GM12873 (cell line): ENCODE results near the gene PITRM1.

Experiments
- TF ChIP-seq, protein P1 (sequence below): IDR thresholded peaks from 2 replicates; pipeline ENCODE4 v1.5.1; 2012; ENCODE audit warnings: low read depth, mild to moderate bottlenecking, moderate library complexity, low read length, control low read depth; ENCODE audit not compliant: insufficient read depth; ENCODE audit errors: missing control alignments

PITRM1 gene

DNA sequence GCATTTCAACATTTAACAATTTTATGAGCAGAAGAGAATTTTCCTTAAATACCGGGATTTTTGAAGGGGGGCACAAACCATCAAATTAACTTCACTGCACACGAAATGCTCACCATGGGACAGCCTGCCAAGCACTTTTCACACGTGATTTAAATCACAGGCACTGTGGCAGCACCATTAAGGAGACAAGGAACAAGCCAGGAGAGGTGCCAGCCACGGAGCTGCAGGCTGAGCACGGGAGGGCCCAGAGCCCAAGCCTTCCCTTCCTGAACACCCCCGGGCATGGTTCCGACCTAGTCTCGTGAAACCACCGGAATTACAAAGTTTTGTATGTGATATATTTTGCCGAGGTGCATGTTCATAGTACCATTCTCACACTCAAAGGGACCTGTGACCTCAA is 13.4 kb downstream of the PITRM1 start:
- TF ChIP-seq, protein P1, sequence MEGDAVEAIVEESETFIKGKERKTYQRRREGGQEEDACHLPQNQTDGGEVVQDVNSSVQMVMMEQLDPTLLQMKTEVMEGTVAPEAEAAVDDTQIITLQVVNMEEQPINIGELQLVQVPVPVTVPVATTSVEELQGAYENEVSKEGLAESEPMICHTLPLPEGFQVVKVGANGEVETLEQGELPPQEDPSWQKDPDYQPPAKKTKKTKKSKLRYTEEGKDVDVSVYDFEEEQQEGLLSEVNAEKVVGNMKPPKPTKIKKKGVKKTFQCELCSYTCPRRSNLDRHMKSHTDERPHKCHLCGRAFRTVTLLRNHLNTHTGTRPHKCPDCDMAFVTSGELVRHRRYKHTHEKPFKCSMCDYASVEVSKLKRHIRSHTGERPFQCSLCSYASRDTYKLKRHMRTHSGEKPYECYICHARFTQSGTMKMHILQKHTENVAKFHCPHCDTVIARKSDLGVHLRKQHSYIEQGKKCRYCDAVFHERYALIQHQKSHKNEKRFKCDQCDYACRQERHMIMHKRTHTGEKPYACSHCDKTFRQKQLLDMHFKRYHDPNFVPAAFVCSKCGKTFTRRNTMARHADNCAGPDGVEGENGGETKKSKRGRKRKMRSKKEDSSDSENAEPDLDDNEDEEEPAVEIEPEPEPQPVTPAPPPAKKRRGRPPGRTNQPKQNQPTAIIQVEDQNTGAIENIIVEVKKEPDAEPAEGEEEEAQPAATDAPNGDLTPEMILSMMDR, result no peak

DNA sequence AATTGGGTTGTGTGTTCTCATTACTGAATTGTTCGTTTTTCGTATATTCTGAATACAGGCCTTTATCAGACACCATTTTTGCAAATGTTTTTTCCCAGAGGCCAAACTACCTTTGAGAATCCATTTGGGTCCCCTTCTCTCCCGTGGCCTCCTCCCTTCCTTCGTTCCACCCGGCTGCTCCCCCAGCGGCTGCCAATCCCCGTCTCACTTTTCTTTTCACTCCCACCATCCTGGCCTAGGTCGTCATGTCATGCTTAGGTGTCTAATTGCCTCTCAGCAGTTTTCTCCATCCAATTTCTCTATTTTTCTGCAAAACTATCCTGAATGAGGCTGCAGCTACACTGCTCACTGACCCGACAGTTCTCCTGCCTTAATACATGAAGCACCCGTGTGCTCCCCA is 17.9 kb downstream of the PITRM1 start:
- TF ChIP-seq, protein P1, result no peak

DNA sequence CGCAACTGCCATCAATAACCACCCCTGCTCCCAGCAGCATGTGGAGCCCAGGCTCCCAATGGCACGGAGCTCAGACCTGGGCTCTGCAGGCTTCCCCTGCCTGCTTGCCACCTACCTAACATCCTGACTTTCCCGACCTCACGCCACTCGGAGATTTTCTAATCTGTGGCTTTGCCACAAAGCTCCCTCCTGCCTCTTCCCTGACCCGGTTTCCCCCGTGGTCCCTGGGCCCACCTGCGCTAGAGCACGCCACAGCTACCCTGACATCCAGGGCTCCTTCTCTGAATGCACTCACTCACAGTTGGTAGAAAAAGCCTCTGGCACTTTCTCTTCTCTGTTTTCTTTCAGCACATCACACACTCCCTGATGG is 20.0 kb downstream of the PITRM1 start:
- TF ChIP-seq, protein P1, result no peak

DNA sequence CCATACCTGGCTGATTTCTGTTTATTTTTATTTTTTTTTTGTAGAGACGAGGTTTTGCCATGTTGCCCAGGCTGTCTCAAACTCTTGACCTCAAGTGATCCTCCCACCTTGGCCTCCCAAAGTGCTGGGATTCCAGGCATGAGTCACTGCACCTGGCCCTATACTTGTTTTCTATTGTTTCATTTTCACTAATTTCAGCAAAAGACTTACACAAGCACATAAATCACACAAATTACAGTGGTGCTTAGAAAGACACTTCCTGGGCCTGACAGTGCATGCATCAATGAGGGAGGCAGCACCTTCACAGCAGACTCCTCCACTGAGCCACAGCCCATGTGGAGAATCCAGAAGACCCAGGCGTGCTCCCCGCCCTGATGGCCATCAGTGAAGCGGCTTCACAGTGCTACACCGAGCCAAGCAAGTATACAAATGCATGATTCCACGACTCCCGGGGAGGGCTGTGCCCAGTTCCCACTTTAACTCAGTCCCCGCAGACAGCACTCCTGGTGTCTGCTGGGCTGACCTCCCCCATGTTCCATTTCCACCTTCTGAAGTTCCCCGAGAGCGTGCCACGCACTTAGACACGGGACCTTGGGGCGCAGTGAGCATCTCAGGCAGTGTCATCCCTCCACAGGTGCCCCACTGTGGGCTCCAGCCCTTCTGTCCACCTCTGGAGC is 20.6 kb downstream of the PITRM1 start:
- TF ChIP-seq, protein P1, result no peak

DNA sequence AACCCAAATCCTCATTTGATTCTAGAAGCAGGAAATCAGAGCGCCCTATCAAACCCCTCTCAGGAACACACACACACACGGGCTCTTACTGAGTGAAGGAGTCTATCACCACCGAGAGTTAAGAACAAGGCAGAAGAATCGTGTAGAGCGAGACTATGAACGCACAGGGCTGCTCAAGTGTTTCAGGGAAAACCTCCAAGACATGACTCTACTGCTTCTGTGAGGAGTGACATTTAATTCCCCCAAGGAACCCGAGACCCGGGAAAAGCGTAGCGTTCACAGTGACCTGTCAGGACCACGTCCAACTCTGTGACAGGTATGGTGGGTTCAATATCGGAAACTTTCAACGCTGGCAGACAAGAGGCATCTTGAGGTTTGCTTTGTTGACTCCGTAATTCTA is 21.6 kb downstream of the PITRM1 start:
- TF ChIP-seq, protein P1, result no peak

DNA sequence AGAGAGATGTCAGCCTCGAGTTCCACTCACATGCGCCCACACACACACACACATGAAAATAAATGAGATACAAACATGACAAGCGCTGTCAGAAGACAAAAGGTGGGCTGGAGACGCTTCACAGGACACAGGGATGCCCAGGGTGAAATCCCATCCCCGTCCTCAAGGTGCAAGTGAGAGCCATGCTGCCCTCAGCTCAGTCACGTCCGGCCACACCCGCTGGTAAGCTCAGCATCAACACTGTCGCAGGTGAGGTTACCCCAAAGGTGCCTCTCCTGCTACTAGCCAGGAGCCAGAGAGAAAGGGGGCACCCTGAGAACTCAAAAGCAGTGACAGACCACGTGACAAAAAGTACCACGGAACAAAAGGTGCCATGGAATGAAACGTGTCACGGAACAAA is 22.2 kb downstream of the PITRM1 start:
- TF ChIP-seq, protein P1, result no peak

DNA sequence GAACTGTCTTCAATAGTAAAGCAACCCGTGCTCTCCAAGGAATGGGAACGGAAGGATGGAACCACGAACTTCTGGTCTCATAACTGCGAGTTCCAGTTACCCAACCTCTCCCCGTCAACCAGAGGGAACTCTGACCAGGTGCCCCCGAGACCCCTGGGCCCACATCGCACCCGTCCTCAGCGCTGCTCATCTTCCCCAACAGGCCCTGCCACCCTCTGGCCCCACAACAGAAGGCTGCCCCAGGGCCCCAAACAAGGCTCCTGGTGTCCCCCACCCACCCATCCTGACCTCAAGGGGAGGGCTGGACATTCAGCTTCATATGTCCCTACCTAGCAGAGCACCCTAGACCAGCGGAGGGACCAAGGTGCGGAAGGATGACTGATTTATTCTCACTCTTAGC is 22.7 kb downstream of the PITRM1 start:
- TF ChIP-seq, protein P1, result no peak
